DND-41 (cell line): Measurements from ENCODE around the gene BACH2.
A peak's percentile ranks its signal among the peaks of the same experiment; 100 is the strongest.

ENCODE experiments used
- ATAC-seq: fragments of 200-7000 bp; cut with Tn5 transposase; 3 replicates; pipeline ENCODE4 v1.9.1; 2021; ENCODE audit warnings: low read depth; ENCODE audit not compliant: insufficient read depth
- DNase-seq: peaks from one replicate; pipeline ENCODE4 v3.0.0-alpha.2; 2020
- H2AFZ ChIP-seq: 2 replicates; pipeline ENCODE4 v1.6.0; 2012; ENCODE audit warnings: low read depth, low read length
- H3K27ac ChIP-seq: 2 replicates; pipeline ENCODE4 v1.5.1; 2012; ENCODE audit warnings: low read length, inconsistent platforms
- H3K27me3 ChIP-seq: fragments of 200-600 bp; sonication (generic); 2 replicates; pipeline ENCODE4 v1.6.0; 2012; ENCODE audit warnings: low read length, mild to moderate bottlenecking, inconsistent platforms; ENCODE audit not compliant: insufficient read depth, poor library complexity
- H3K36me3 ChIP-seq: 2 replicates; pipeline ENCODE4 v1.5.1; 2012; ENCODE audit warnings: low read length, inconsistent platforms; ENCODE audit not compliant: insufficient read depth
- H3K4me1 ChIP-seq: 2 replicates; pipeline ENCODE4 v1.5.1; 2012; ENCODE audit warnings: mild to moderate bottlenecking, low read length; ENCODE audit not compliant: insufficient read depth
- H3K4me2 ChIP-seq: 2 replicates; pipeline ENCODE4 v1.6.0; 2012; ENCODE audit warnings: mild to moderate bottlenecking, moderate library complexity, low read length, inconsistent platforms; ENCODE audit not compliant: insufficient read depth
- H3K4me3 ChIP-seq, 2 experiments: fragments of 200-600 bp in 1 of 2; shearing (Covaris generic) in 1 of 2; 2 replicates each; pipeline ENCODE4 v1.5.1; 2012 to 2016; ENCODE audit warnings: inconsistent platforms in 2 of 2, low read length in 2 of 2, mild to moderate bottlenecking in 2 of 2, low read depth in 1 of 2, moderate library complexity in 1 of 2
- H3K79me2 ChIP-seq: 2 replicates; pipeline ENCODE4 v1.6.0; 2012; ENCODE audit warnings: low read length, inconsistent platforms; ENCODE audit not compliant: insufficient read depth
- H3K9ac ChIP-seq: 2 replicates; pipeline ENCODE4 v1.6.0; 2012; ENCODE audit warnings: low read depth, mild to moderate bottlenecking, inconsistent platforms, low read length, moderate library complexity
- H3K9me3 ChIP-seq: 2 replicates; pipeline ENCODE4 v1.5.1; 2012; ENCODE audit warnings: low read length, moderate library complexity, mild to moderate bottlenecking, inconsistent platforms; ENCODE audit not compliant: insufficient read depth, severe bottlenecking
- H4K20me1 ChIP-seq: 2 replicates; pipeline ENCODE4 v1.6.0; 2012; ENCODE audit warnings: low read length; ENCODE audit not compliant: insufficient read depth
- EZH2 ChIP-seq: IDR thresholded peaks from 3 replicates; pipeline ENCODE4 v1.6.1; 2012; ENCODE audit warnings: borderline replicate concordance, low read depth, mild to moderate bottlenecking, moderate library complexity, low read length, inconsistent platforms; ENCODE audit not compliant: severe bottlenecking
- TF ChIP-seq, protein P1 (sequence below): IDR thresholded peaks from 2 replicates; pipeline ENCODE4 v1.5.1; 2012; ENCODE audit warnings: borderline replicate concordance, low read length, moderate library complexity, mild to moderate bottlenecking; ENCODE audit not compliant: poor library complexity, severe bottlenecking; ENCODE audit errors: extremely low read depth

The BACH2 gene

DNA sequence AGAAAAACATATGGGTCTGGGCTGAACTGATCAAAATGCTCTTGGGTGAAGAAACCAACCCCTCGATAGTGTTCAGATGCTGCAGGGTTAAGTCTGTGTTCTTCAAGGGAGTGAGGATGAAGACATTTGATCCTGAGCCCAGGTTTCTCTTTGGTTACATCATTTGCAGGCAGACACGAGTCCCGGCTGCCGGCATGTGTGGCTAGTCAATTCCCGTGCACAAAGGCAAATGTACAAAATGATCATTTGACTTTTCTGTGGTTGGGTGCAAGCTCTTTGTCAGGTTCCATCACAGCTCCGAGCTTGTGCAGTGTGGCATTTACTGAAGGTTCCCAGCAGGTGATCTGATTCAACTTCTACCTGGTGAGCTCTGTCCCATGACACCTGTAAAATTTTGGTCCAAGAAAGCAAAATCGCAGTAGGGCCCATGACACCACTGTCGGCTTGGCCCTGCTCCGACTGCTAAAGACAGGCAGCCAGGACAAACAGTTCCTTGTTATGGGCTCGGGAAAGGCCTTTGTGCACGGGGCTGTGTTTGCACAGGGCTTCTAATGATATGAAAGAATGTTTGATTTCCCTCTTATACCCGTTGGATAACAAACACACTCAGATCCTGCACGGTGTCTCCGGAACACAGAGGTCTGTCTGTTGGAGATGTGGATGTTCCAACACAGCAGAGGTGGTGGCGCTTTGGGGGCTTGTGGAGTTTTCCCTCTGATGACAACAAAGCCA, 355.4 kb downstream of the BACH2 start:
- TF ChIP-seq EZH2: no peak
- TF ChIP-seq, protein P1, sequence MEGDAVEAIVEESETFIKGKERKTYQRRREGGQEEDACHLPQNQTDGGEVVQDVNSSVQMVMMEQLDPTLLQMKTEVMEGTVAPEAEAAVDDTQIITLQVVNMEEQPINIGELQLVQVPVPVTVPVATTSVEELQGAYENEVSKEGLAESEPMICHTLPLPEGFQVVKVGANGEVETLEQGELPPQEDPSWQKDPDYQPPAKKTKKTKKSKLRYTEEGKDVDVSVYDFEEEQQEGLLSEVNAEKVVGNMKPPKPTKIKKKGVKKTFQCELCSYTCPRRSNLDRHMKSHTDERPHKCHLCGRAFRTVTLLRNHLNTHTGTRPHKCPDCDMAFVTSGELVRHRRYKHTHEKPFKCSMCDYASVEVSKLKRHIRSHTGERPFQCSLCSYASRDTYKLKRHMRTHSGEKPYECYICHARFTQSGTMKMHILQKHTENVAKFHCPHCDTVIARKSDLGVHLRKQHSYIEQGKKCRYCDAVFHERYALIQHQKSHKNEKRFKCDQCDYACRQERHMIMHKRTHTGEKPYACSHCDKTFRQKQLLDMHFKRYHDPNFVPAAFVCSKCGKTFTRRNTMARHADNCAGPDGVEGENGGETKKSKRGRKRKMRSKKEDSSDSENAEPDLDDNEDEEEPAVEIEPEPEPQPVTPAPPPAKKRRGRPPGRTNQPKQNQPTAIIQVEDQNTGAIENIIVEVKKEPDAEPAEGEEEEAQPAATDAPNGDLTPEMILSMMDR: no peak
- no peaks in the 10 kb centered on the region for H3K36me3 ChIP-seq
- H4K20me1 ChIP-seq: no peaks in the 10 kb centered on the region
- peaks cover 11% of the 10 kb centered on the region for H3K4me1 ChIP-seq
- H3K4me3 ChIP-seq: no peak overlapping the region
- H3K4me2 ChIP-seq: no peak overlapping the region
- DNase-seq (no peak), ATAC-seq (no peak)
- H2AFZ ChIP-seq: no peak overlapping the region
- H3K9me3 ChIP-seq: no peaks in the 10 kb centered on the region
- no peaks in the 10 kb centered on the region for H3K79me2 ChIP-seq
- 0 out of 2 replicates have a peak overlapping the region, but pooled peaks have one; percentile 40 for H3K27ac ChIP-seq
- H3K9ac ChIP-seq: no peak overlapping the region
- no peaks in the 10 kb centered on the region for H3K27me3 ChIP-seq

GRCh38 chr6:89940225-89941027, 356.2 kb downstream of the BACH2 start:
- H3K4me3 ChIP-seq: no peak overlapping the region
- no peak for TF ChIP-seq EZH2
- TF ChIP-seq, protein P1: peak; percentile 91
- peak overlapping the region; percentile 51; the same call in 1 of the 2 replicates for H2AFZ ChIP-seq
- no peak overlapping the region for H3K4me2 ChIP-seq
- no peaks in the 10 kb centered on the region for H3K9me3 ChIP-seq
- peak; percentile 80 for DNase-seq
- H3K4me1 ChIP-seq: peaks cover 11% of the 10 kb centered on the region
- no peaks in the 10 kb centered on the region for H3K79me2 ChIP-seq
- ATAC-seq: peak; percentile 99
- no peaks in the 10 kb centered on the region for H3K36me3 ChIP-seq
- H3K27ac ChIP-seq: peak overlapping the region; percentile 40; the same call in 1 of the 2 replicates
- H4K20me1 ChIP-seq: no peaks in the 10 kb centered on the region
- H3K27me3 ChIP-seq: no peaks in the 10 kb centered on the region
- H3K9ac ChIP-seq: no peak overlapping the region

GRCh38 chr6:89939144-89939543, 357.5 kb downstream of the BACH2 start:
- H3K27ac ChIP-seq: no peak overlapping the region
- H3K4me1 ChIP-seq: peaks cover 11% of the 10 kb centered on the region
- no peaks in the 10 kb centered on the region for H4K20me1 ChIP-seq
- no peak for ATAC-seq
- no peak overlapping the region for H3K4me3 ChIP-seq
- no peaks in the 10 kb centered on the region for H3K36me3 ChIP-seq
- no peak for DNase-seq
- H3K79me2 ChIP-seq: no peaks in the 10 kb centered on the region
- H3K9ac ChIP-seq: no peak overlapping the region
- H3K9me3 ChIP-seq: no peaks in the 10 kb centered on the region
- H2AFZ ChIP-seq: no peak overlapping the region
- H3K4me2 ChIP-seq: no peak overlapping the region
- TF ChIP-seq EZH2: no peak
- TF ChIP-seq, protein P1: no peak
- no peaks in the 10 kb centered on the region for H3K27me3 ChIP-seq
